ENCODE results near the gene RNF148.

RNF148 gene

DNA sequence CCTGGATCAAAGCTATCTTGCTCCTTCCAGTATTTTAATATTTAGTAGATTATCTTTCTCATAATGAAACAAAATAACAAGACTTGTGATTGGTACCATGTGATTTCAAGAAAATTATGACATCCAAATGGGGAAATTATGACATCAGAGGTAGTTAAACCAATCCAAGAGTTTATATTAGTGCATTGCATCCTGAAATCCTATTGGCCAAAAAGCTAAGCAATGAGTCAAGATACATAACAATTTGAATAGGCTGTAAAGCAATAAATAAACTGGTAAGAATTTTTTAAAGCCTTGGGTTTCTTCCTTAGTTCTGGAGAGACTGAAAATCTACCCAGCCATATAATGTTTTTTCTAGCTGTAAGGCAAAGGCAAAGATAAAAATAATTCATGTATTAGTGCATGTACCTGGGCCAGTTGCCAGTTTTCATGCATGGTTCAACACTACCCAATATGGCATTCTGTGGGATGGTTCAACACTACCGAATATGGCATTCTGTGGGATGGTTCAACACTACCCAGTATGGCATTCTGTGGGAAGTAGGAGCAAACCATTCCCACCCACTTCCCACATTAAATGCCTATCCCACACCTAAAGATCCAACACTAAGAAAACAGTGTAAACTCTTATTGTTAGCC is at the start of gene RNF148:
TSS of gene RNF148 (minus strand) at position 51 of the 639 bp plus-strand sequence. CDS start 172 bp downstream, outside the sequence.
- DNase-seq: no peak

DNA sequence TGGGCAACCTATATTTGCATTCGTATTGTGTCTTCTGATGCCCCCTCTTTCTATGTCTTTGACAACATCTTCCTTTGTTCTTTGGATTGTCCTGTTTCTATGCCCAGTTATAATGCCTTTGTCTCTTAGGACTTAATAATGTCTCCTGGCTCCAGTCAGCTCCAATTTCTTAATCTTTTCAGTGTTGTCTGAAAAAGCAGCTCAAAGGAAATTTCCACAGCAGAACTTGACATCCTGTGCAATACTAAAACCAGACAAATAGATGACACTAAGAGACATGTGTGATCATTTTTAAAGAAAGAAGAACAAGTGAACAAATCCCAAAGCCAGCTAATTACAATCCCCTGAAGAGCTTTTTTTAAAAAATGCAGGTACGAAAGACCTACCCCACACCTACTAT is 47.7 kb upstream of the RNF148 start:
- no peak for DNase-seq

GRCh38 chr7:122748195-122748594 is 45.5 kb upstream of the RNF148 start:
- DNase-seq: no peak

DNA sequence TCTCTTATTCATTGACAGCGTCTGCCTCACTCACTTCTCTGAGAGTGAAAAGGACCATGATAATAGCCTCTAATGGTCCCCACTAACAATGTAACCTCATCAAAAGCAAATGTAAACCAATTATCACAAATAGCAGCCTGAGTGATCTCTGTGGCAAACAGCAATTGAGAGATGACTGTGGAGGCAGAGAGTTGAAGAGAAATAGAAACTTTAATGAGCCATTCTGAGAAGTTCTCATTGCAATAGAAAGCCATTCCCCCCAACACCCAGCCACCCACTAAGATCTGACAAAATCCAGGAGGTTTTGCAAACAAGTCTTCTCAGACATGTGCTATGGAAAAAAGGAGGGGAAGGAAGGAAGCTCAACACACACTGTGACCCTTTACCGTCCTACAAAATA is 44.2 kb upstream of the RNF148 start:
- DNase-seq: no peak

- peak; percentile 41 to 60 for DNase-seq
Measured at GRCh38 chr7:122743211-122743610, 40.5 kb upstream of the RNF148 start.

DNA sequence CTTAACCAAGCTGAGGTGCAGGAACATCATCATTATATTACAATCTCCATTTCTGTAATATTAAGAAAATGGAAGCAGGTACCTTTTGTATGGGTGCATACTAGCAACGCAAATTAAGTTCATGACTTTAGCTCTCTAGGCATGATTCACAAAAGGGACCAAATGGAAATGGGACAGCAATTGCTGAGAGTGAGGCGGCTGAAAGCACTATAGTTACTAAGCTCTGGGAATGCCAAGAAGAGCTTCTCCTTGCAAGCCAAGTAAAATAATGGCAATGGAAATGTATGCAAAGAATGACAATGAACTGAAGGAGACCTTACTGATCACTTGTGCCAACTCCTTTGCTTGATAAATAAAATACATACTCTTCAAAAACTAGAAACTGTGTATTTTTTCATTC is 36.2 kb upstream of the RNF148 start:
- DNase-seq: no peak

- peak in 1 of 2 experiments; percentile 13 for DNase-seq
Measured at GRCh38 chr7:122736183-122736582, 33.5 kb upstream of the RNF148 start.

- DNase-seq: no peak
Measured at GRCh38 chr7:122727759-122728158, 25.0 kb upstream of the RNF148 start.

GRCh38 chr7:122727354-122727753 is 24.6 kb upstream of the RNF148 start:
- DNase-seq: no peak

- DNase-seq: no peak
Measured at GRCh38 chr7:122726881-122727280, 24.2 kb upstream of the RNF148 start.

GRCh38 chr7:122724366-122724765 is 21.6 kb upstream of the RNF148 start:
- no peak for DNase-seq

- no peak for DNase-seq
Measured at GRCh38 chr7:122719010-122719578, 16.4 kb upstream of the RNF148 start.

GRCh38 chr7:122717356-122718089 is 14.8 kb upstream of the RNF148 start:
- DNase-seq: no peak

- DNase-seq: no peak
Measured at GRCh38 chr7:122715183-122715582, 12.5 kb upstream of the RNF148 start.

DNA sequence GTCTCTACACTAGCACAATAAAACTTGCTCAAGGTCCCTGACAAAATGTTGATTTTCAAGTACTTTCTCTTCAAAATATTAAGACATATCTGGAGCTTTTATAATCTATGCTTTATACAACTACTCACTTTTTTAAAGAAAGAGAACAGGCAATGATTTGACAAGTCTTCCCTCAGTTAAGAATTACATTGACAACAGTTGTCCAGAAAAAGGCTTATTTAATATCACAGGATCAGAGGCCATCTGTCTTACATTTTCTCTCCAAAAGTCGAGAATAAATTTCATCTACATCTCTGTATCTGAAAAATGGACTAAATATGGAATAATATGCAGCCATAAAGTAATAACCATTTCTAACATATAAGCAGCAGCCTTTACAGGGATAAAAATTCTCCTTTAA is 8.2 kb upstream of the RNF148 start:
- no peak for DNase-seq

GRCh38 chr7:122709930-122710646 is 7.4 kb upstream of the RNF148 start:
- DNase-seq: no peak

DNA sequence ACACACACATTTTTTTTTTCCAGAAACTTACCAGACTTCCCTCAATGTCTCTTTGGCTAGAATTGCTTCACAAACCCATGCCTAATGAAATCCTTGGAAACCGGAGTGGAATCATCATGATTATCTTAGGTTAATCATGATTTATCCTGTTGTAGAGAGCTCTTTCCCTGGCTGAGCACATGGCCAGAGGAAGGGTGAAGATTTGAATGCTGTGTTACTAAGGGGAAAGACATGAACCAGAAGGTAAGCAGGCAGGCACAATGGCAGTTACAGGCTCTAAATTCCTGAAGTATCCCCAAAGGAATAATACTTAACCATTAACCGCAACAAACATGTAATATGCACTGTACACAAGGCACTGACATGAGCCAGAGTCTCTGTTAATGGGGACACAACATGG is 4.1 kb upstream of the RNF148 start:
- no peak for DNase-seq

DNA sequence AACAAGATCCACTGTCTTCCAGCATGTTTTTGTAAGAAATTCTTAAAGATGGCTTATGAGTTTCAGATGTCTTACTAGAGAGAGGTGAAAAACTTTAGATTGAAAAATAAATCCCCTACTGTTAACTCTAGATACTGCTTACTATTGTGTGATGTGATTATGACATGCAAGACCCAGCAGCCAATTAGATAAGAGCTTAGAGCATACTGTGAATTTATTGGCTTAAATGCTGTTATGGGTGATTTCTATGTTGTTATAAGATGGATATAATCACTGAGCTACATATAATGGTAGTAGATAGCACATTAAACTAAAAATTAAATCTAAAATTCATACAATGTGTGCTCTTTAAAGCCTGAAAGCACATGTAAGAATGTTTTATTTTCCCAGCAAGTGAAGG is 3.7 kb downstream of the RNF148 start, which contains the start of gene RNF133:
TSS of gene RNF133 (minus strand) at position 101 of the 400 bp plus-strand sequence. CDS start 199 bp downstream, outside the sequence.
- DNase-seq: no peak

GRCh38 chr7:122695816-122696215 is 6.9 kb downstream of the RNF148 start:
- DNase-seq: no peak

DNA sequence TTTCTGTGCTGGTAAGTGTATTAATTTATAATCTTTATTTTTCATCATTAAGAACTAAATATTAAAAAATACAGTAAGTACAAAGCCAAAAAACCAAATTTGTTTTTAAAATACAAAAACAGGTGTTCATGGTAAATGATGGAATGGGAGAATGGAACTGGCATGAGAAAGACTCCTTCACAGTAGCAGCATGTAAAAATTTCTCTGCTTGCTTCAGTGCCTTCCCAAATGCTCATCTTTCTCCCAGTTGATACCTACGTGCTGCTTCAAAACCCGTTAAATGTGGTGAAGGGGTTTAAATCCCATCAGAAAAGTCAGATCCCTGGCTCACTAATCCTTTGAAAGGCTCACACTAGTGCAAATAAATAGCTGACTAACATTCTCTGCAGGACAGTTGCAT is 8.0 kb downstream of the RNF148 start:
- DNase-seq: no peak

DNA sequence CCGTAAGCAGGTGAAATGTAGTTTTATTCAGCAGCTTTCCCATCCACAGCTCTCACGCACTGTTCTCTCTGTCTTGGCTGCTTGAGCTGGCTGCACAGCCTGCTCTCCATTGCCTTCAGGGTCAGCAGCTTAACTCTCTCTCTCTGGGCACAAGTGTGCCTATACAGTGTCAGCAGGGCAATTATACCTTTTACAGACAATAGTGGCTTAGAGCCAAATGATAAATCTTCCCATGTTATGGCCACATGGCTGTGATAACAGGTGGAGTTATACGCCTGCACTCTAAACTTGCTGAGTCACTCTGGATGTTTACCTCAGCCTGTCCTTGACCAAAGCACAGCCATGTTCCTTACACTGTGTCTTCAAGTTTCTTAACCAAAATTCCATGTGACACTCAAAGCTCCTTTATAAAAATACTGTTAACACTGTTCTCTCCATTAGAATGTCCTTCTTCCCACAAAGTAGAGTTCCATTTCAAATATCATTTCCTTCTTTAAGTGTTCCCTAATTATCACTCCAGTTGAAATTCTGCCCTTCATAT is 9.9 kb downstream of the RNF148 start:
- DNase-seq: no peak

DNA sequence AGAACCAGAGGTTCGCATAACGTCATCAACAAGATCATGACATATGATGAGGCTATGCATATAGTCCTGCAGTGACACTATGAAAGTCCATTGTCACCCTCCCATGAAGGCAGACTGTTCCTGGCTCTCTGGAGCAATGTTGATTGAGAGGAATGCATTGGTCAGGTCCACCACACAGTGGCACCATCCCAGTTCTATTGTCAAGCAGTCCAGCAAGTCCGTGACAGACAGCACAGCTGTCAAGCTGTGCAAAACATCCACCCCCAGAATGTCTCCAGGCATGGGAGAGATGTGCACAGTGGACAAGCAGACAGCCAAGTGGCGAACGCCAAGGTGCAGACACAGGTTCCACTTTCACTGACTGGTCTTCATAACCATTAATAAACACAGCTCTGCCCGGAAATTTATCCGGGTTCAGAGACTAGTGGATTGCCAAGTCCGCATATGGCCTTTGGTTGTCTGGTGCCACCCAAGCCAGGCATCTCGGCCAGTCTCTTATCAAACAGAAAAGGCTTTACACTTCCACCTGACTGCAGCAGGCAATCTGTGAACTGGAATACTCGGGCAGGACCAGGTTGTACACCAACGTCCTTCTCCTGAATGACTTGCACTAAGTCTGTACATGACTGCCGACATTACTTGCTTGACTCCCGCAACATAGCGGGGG is 11.0 kb downstream of the RNF148 start:
- DNase-seq: no peak
